ENCODE measurements around the gene ALPL. TPM values are rescaled to one million over a fixed set of nuclear protein-coding genes. Genes with fewer than 3 reads are reported as not detected.

The ALPL gene
- total and polyA plus RNA-seq, 10 of the 15 experiments (the other 5 are each of a cell fraction or from before 2014, with no cell fraction given): 0.07 to 0.59 (median 0.31) TPM; not detected in 2

DNA sequence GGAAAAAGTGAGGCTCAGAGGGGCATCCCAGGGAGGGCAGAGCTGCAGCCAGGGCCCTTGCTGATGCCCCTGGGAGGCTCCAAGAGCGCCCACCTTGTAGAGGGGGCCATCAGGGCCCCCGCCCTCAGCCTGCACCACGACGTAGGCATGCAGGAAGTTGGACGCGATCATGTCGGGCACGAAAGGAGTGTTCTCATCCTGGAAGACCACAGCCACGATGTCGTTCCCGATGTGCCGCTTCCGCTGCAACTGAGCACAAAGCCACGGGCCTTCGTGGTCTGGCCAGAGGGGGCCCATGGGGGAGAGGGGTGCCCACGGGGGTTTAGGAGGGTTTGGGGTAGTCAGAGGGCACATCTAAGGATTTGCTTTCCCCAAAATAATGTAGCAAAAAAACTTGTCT, 100.8 kb downstream of the ALPL start (continued):
- TF ChIP-seq, protein P1, sequence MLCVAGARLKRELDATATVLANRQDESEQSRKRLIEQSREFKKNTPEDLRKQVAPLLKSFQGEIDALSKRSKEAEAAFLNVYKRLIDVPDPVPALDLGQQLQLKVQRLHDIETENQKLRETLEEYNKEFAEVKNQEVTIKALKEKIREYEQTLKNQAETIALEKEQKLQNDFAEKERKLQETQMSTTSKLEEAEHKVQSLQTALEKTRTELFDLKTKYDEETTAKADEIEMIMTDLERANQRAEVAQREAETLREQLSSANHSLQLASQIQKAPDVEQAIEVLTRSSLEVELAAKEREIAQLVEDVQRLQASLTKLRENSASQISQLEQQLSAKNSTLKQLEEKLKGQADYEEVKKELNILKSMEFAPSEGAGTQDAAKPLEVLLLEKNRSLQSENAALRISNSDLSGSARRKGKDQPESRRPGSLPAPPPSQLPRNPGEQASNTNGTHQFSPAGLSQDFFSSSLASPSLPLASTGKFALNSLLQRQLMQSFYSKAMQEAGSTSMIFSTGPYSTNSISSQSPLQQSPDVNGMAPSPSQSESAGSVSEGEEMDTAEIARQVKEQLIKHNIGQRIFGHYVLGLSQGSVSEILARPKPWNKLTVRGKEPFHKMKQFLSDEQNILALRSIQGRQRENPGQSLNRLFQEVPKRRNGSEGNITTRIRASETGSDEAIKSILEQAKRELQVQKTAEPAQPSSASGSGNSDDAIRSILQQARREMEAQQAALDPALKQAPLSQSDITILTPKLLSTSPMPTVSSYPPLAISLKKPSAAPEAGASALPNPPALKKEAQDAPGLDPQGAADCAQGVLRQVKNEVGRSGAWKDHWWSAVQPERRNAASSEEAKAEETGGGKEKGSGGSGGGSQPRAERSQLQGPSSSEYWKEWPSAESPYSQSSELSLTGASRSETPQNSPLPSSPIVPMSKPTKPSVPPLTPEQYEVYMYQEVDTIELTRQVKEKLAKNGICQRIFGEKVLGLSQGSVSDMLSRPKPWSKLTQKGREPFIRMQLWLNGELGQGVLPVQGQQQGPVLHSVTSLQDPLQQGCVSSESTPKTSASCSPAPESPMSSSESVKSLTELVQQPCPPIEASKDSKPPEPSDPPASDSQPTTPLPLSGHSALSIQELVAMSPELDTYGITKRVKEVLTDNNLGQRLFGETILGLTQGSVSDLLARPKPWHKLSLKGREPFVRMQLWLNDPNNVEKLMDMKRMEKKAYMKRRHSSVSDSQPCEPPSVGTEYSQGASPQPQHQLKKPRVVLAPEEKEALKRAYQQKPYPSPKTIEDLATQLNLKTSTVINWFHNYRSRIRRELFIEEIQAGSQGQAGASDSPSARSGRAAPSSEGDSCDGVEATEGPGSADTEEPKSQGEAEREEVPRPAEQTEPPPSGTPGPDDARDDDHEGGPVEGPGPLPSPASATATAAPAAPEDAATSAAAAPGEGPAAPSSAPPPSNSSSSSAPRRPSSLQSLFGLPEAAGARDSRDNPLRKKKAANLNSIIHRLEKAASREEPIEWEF (IDR thresholded peaks at IDR 0.05; ENCODE audit: insufficient replicate concordance, low read depth, low read length): no peak
- TF ChIP-seq, protein P2, sequence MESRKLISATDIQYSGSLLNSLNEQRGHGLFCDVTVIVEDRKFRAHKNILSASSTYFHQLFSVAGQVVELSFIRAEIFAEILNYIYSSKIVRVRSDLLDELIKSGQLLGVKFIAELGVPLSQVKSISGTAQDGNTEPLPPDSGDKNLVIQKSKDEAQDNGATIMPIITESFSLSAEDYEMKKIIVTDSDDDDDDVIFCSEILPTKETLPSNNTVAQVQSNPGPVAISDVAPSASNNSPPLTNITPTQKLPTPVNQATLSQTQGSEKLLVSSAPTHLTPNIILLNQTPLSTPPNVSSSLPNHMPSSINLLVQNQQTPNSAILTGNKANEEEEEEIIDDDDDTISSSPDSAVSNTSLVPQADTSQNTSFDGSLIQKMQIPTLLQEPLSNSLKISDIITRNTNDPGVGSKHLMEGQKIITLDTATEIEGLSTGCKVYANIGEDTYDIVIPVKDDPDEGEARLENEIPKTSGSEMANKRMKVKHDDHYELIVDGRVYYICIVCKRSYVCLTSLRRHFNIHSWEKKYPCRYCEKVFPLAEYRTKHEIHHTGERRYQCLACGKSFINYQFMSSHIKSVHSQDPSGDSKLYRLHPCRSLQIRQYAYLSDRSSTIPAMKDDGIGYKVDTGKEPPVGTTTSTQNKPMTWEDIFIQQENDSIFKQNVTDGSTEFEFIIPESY (IDR thresholded peaks at IDR 0.05): no peak

DNA sequence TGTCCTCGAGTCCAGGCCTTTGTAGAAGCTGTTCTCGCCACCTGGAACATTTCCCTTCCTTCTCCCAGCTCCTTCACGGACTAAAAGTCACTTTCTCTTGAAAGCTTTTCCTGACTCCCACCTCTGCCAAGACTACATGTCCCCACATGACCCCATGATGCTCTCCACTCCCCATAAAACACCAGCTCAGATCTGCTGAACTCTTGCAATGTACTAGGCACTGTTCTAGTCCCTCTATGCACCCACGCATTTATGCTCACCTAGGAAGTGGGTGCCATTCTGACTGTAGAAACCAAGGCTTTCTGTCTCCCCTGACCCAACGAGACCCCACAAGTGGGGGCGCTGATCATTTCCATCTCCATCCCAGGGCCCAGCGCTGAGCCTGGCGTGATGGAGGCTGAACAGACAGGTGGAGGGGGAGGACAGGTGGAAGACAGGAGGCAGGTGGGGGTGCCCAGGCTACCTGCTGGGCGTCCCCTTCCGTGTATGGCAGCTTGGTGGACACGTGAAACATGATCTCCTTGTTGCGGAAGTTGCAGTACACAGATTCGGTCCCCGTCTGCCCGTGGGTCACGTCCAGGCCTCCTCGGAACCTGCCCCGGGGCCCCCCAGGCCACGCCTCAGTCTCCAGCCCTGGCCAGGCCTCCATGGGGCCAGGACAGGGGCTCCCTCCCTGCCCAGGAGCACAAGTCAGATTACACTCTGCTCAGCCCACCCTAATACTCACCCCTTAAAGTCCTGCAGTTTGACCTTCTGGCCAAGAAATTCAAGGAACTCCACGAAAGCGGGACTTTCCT, 102.0 kb downstream of the ALPL start:
- H4K20me1 ChIP-seq (ENCODE audit: control insufficient read depth, insufficient read depth): no peaks in the 10 kb centered on the region
- H3K4me3 ChIP-seq: no peak overlapping the region
- H3K27ac ChIP-seq (ENCODE audit: control insufficient read depth, insufficient read depth): no peak overlapping the region
- in situ Hi-C loops (cut with MboI): no loop called here
- no TSS peak for BruUV-seq (replicated peaks)
- ATAC-seq (no peak), DNase-seq (ENCODE audit: low read depth, low spot score) (no peak), FAIRE-seq (no peak)
- H3K4me1 ChIP-seq (ENCODE audit: control insufficient read depth, insufficient read depth, low read length): no peaks in the 10 kb centered on the region; the same call in 1 of the 2 replicates
- intact Hi-C loops (cut with micrococcal nuclease; ENCODE audit: unreplicated experiment): no loop called here
- H2AFZ ChIP-seq (ENCODE audit: control insufficient read depth, low read depth, low read length): no peak overlapping the region
- POLR2A ChIA-PET: no interaction called here
- WGBS (ENCODE audit: insufficient coverage, insufficient replicate concordance, low lambda C conversion rate, missing lambda C conversion rate): 32% methylated on average over 17 of the region's 21 CpGs
- H3K9me3 ChIP-seq (replicated peaks; ENCODE audit: control insufficient read depth, insufficient read depth, low read length): no peaks in the 10 kb centered on the region
- H3K36me3 ChIP-seq (ENCODE audit: control insufficient read depth in 2 of 2, insufficient read depth in 2 of 2, low read length in 1 of 2): no peaks in the 10 kb centered on the region
- H3K4me2 ChIP-seq (ENCODE audit: control insufficient read depth, insufficient read depth): no peak overlapping the region
- H3K79me2 ChIP-seq (ENCODE audit: control insufficient read depth, insufficient read depth, low read length): no peaks in the 10 kb centered on the region
- RAD21 ChIA-PET (ENCODE audit: unreplicated experiment): no interaction called here
- no peak overlapping the region for H3K9ac ChIP-seq (ENCODE audit: control insufficient read depth, insufficient read depth, low read length)
- H3K27me3 ChIP-seq (replicated peaks in 1 of 2; ENCODE audit: control insufficient read depth in 2 of 2, insufficient read depth in 2 of 2, low read length in 1 of 2): no peaks in the 10 kb centered on the region; a peak in 1 of 4 replicates
- SMC1A ChIA-PET (ENCODE audit: uncharacterized antibody, unreplicated experiment): no interaction called here
- CTCF ChIA-PET: interaction anchor here (0.7 to 0.9 kb wide), 2 partner anchors 12 to 44 kb away, joined by 3 read pairs; no protein-coding TSS in a partner anchor
- TF ChIP-seq BMI1 (IDR thresholded peaks at IDR 0.05; ENCODE audit: borderline replicate concordance) (no peak), TCF7 (IDR thresholded peaks at IDR 0.05; ENCODE audit: borderline replicate concordance) (no peak), MEF2B (IDR thresholded peaks at IDR 0.05; ENCODE audit: partially characterized antibody, poor library complexity, severe bottlenecking) (no peak), ATF7 (IDR thresholded peaks at IDR 0.05; ENCODE audit: low read depth) (no peak), IRF4 (IDR thresholded peaks at IDR 0.05; ENCODE audit: low read depth, low read length) (no peak), TARDBP (IDR thresholded peaks at IDR 0.05; ENCODE audit: borderline replicate concordance) (no peak), HCFC1 (IDR thresholded peaks at IDR 0.05; ENCODE audit: low read length) (no peak), KDM1A (IDR thresholded peaks at IDR 0.05; ENCODE audit: borderline replicate concordance) (no peak)
- TF ChIP-seq, protein P3, sequence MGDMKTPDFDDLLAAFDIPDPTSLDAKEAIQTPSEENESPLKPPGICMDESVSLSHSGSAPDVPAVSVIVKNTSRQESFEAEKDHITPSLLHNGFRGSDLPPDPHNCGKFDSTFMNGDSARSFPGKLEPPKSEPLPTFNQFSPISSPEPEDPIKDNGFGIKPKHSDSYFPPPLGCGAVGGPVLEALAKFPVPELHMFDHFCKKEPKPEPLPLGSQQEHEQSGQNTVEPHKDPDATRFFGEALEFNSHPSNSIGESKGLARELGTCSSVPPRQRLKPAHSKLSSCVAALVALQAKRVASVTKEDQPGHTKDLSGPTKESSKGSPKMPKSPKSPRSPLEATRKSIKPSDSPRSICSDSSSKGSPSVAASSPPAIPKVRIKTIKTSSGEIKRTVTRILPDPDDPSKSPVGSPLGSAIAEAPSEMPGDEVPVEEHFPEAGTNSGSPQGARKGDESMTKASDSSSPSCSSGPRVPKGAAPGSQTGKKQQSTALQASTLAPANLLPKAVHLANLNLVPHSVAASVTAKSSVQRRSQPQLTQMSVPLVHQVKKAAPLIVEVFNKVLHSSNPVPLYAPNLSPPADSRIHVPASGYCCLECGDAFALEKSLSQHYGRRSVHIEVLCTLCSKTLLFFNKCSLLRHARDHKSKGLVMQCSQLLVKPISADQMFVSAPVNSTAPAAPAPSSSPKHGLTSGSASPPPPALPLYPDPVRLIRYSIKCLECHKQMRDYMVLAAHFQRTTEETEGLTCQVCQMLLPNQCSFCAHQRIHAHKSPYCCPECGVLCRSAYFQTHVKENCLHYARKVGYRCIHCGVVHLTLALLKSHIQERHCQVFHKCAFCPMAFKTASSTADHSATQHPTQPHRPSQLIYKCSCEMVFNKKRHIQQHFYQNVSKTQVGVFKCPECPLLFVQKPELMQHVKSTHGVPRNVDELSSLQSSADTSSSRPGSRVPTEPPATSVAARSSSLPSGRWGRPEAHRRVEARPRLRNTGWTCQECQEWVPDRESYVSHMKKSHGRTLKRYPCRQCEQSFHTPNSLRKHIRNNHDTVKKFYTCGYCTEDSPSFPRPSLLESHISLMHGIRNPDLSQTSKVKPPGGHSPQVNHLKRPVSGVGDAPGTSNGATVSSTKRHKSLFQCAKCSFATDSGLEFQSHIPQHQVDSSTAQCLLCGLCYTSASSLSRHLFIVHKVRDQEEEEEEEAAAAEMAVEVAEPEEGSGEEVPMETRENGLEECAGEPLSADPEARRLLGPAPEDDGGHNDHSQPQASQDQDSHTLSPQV (IDR thresholded peaks at IDR 0.05): no peak

Data from GM12878 (cell line).